ENCODE results near the gene USP6. TPM values are rescaled to one million over a fixed set of nuclear protein-coding genes. Genes with fewer than 3 reads are reported as not detected.

USP6 gene
- total RNA-seq, 1 experiment from 2014 or later, result 0.20 TPM

GRCh38 chr17:5077781-5078105 lies 38.1 kb upstream of the USP6 start (continued):
- TF ChIP-seq PRDM15 (CRISPR knock-in tag; IDR thresholded peaks at IDR 0.05), result no peak
- TF ChIP-seq NR2C2 (CRISPR knock-in tag; IDR thresholded peaks at IDR 0.05), result no peak
- no peak for TF ChIP-seq TEAD1 (CRISPR knock-in tag; IDR thresholded peaks at IDR 0.05)
- no peak for TF ChIP-seq ZNF317 (CRISPR knock-in tag; IDR thresholded peaks at IDR 0.05; ENCODE audit: borderline replicate concordance, low read depth)
- no peak for TF ChIP-seq NFATC4 (CRISPR knock-in tag; IDR thresholded peaks at IDR 0.05)
- no peak for TF ChIP-seq TP53 (CRISPR knock-in tag; IDR thresholded peaks at IDR 0.05)
- TF ChIP-seq ATF1 (CRISPR knock-in tag; IDR thresholded peaks at IDR 0.05), result no peak
- TF ChIP-seq, protein P1, sequence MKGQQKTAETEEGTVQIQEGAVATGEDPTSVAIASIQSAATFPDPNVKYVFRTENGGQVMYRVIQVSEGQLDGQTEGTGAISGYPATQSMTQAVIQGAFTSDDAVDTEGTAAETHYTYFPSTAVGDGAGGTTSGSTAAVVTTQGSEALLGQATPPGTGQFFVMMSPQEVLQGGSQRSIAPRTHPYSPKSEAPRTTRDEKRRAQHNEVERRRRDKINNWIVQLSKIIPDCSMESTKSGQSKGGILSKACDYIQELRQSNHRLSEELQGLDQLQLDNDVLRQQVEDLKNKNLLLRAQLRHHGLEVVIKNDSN (CRISPR knock-in tag; IDR thresholded peaks at IDR 0.05), result no peak

- TF ChIP-seq, protein P2, sequence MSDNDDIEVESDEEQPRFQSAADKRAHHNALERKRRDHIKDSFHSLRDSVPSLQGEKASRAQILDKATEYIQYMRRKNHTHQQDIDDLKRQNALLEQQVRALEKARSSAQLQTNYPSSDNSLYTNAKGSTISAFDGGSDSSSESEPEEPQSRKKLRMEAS (CRISPR knock-in tag; IDR thresholded peaks at IDR 0.05), result peak; percentile 77
- no peak for TF ChIP-seq ZNF138 (CRISPR knock-in tag; conservative IDR thresholded peaks at IDR 0.05)
- no peak for TF ChIP-seq ELF4 (CRISPR knock-in tag; IDR thresholded peaks at IDR 0.05; ENCODE audit: low read depth)
- 0 out of 2 replicates have a peak, but pooled peaks have one; percentile 38 for TF ChIP-seq FOXP4 (CRISPR knock-in tag; IDR thresholded peaks at IDR 0.05)
- TF ChIP-seq NR3C1 (CRISPR knock-in tag; conservative IDR thresholded peaks at IDR 0.05; ENCODE audit: low read depth), result no peak
- peak; percentile 26; the same call in 1 of the 2 replicates for TF ChIP-seq USF2 (CRISPR knock-in tag; IDR thresholded peaks at IDR 0.05)
- TF ChIP-seq, protein P3, sequence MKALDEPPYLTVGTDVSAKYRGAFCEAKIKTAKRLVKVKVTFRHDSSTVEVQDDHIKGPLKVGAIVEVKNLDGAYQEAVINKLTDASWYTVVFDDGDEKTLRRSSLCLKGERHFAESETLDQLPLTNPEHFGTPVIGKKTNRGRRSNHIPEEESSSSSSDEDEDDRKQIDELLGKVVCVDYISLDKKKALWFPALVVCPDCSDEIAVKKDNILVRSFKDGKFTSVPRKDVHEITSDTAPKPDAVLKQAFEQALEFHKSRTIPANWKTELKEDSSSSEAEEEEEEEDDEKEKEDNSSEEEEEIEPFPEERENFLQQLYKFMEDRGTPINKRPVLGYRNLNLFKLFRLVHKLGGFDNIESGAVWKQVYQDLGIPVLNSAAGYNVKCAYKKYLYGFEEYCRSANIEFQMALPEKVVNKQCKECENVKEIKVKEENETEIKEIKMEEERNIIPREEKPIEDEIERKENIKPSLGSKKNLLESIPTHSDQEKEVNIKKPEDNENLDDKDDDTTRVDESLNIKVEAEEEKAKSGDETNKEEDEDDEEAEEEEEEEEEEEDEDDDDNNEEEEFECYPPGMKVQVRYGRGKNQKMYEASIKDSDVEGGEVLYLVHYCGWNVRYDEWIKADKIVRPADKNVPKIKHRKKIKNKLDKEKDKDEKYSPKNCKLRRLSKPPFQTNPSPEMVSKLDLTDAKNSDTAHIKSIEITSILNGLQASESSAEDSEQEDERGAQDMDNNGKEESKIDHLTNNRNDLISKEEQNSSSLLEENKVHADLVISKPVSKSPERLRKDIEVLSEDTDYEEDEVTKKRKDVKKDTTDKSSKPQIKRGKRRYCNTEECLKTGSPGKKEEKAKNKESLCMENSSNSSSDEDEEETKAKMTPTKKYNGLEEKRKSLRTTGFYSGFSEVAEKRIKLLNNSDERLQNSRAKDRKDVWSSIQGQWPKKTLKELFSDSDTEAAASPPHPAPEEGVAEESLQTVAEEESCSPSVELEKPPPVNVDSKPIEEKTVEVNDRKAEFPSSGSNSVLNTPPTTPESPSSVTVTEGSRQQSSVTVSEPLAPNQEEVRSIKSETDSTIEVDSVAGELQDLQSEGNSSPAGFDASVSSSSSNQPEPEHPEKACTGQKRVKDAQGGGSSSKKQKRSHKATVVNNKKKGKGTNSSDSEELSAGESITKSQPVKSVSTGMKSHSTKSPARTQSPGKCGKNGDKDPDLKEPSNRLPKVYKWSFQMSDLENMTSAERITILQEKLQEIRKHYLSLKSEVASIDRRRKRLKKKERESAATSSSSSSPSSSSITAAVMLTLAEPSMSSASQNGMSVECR (CRISPR knock-in tag; IDR thresholded peaks at IDR 0.05; ENCODE audit: borderline replicate concordance), result peak; percentile 69; the same call in 1 of the 2 replicates
- TF ChIP-seq NFYB (CRISPR knock-in tag; conservative IDR thresholded peaks at IDR 0.05; ENCODE audit: low read depth), result peak; percentile 61
- H3K4me1 Mint-ChIP-seq, result peaks cover 15% of the 10 kb centered on the region
- ATAC-seq (peak; percentile 76), DNase-seq (ENCODE audit: low spot score) (peak; percentile 58)
- ChIA-PET POLR2A (interaction anchor here (0.6 to 1.0 kb wide), 3 partner anchors 8 to 1676 kb away, joined by 3 to 6 read pairs (median 4); no protein-coding TSS in a partner anchor), CTCF (interaction anchor here (0.7 to 1.4 kb wide), 2 partner anchors 10 to 175 kb away, joined by 3 read pairs; partner anchors contain the start of gene CHRNE)
- H3K27me3 Mint-ChIP-seq (ENCODE audit: low read depth), result peaks cover 43% of the 10 kb centered on the region
- H3K9me3 Mint-ChIP-seq, result peaks cover 4% of the 10 kb centered on the region; the same call in 1 of the 2 replicates
- peak within 1 kb of the TSS; percentile 63 for H3K4me3 Mint-ChIP-seq
- H3K27ac Mint-ChIP-seq, result peak within 1 kb of the TSS; percentile 20; the same call in 1 of the 2 replicates
- no peaks in the 10 kb centered on the region for H3K36me3 Mint-ChIP-seq
Measured at GRCh38 chr17:5078106-5079028, 37.5 kb upstream of the USP6 start, which contains the start of gene ZFP3. Gene ZFP3, plus strand, starts transcription at chr17:5078467. Its CDS starts 13,038 bp downstream, at chr17:5091505.

Data from WTC11 (cell line).